B cell (primary cell): ENCODE results near the gene ILDR1. TPM values are rescaled to one million over a fixed set of nuclear protein-coding genes. Genes with fewer than 3 reads are reported as not detected.
A peak's percentile ranks its signal among the peaks of the same experiment; 100 is the strongest.

Experiments used
- ATAC-seq: fragments of 200-7000 bp; cut with Tn5 transposase; one replicate; pipeline ENCODE4 v1.10.0; 2021; ENCODE audit warnings: low read depth, mild to moderate bottlenecking, moderate number of reproducible peaks, moderate library complexity
- CTCF ChIA-PET: fragments of 350-600 bp; sonication (Branson Sonifier 250); formaldehyde crosslinking; loops from one replicate; lab custom pipeline; 2021; ENCODE audit warnings: antibody characterized with exemption, inconsistent platforms; lab: Charles Lee
- POLR2A ChIA-PET: fragments of 350-600 bp; sonication (Branson Sonifier 250); formaldehyde crosslinking; loops from one replicate; lab custom pipeline; 2021; ENCODE audit warnings: antibody characterized with exemption; lab: Charles Lee
- DNase-seq: peaks from one replicate; pipeline ENCODE4 v3.0.0; 2013
- H2AFZ ChIP-seq: 2 replicates; pipeline ENCODE4 v1.6.1; 2012; ENCODE audit warnings: mild to moderate bottlenecking, low read depth, low read length; ENCODE audit not compliant: insufficient read depth, poor library complexity, severe bottlenecking
- H3K27ac ChIP-seq, 2 donors: 1 replicate in 1 of 2; 2 replicates in 1 of 2; pipeline ENCODE4 v1.5.1; 2012 to 2013; ENCODE audit warnings: low read length in 2 of 2, mild to moderate bottlenecking in 2 of 2, moderate library complexity in 1 of 2
- H3K27me3 ChIP-seq, 4 experiments: fragments of 200-600 bp in 1 of 4; sonication (generic) in 1 of 4; replicated peaks in 1 of 4; 1 replicate in 2 of 4; 2 replicates in 2 of 4; pipeline versions ENCODE4 v1.6.1 to v1.7.0; 2013 to 2016; ENCODE audit warnings: low read length in 3 of 4, mild to moderate bottlenecking in 2 of 4, mixed read lengths in 1 of 4, moderate library complexity in 1 of 4; ENCODE audit not compliant: insufficient read depth in 4 of 4, control insufficient read depth in 3 of 4; ENCODE audit errors: control extremely low read depth in 1 of 4
- H3K36me3 ChIP-seq, 2 experiments: replicated peaks in 1 of 2; 1 replicate in 1 of 2; 2 replicates in 1 of 2; pipeline versions ENCODE4 v1.6.1 to v1.7.1; 2013; ENCODE audit warnings: low read length in 1 of 2; ENCODE audit not compliant: insufficient read depth in 2 of 2, control insufficient read depth in 1 of 2; ENCODE audit errors: control extremely low read depth in 1 of 2, extremely low read depth in 1 of 2
- H3K4me1 ChIP-seq, 2 donors: fragments of 200-600 bp in 1 of 2; sonication (generic) in 1 of 2; 1 replicate in 1 of 2; 2 replicates in 1 of 2; pipeline versions ENCODE4 v1.5.1 to v1.6.1; 2013 to 2017; ENCODE audit warnings: low read length in 2 of 2; ENCODE audit not compliant: control insufficient read depth in 2 of 2, insufficient read depth in 2 of 2
- H3K4me2 ChIP-seq: replicated peaks from 2 replicates; pipeline ENCODE3; 2012; ENCODE audit warnings: mild to moderate bottlenecking, low read depth, low read length; ENCODE audit not compliant: poor library complexity, severe bottlenecking
- H3K4me3 ChIP-seq, 5 experiments: fragments of 200-600 bp in 1 of 5; sonication (generic) in 1 of 5; 1 replicate in 3 of 5; 2 replicates in 2 of 5; pipeline versions ENCODE4 v1.5.1 to v1.7.0; 2011 to 2016; ENCODE audit warnings: low read length in 4 of 5, mild to moderate bottlenecking in 4 of 5, low read depth in 2 of 5, control low read depth in 1 of 5, moderate library complexity in 1 of 5; ENCODE audit not compliant: insufficient read depth in 1 of 5; ENCODE audit errors: control extremely low read depth in 1 of 5, extremely low read depth in 1 of 5
- H3K79me2 ChIP-seq: fragments of 200-600 bp; sonication (generic); one replicate; pipeline ENCODE4 v1.6.0; 2016; ENCODE audit warnings: low read length; ENCODE audit not compliant: control insufficient read depth, insufficient read depth
- H3K9ac ChIP-seq: fragments of 200-600 bp; sonication (generic); 2 replicates; pipeline ENCODE4 v1.6.1; 2017; ENCODE audit warnings: mild to moderate bottlenecking, low read length, moderate library complexity
- H3K9me3 ChIP-seq, 3 donors: one replicate each; pipeline versions ENCODE4 v1.6.1 to v1.7.1; 2013; ENCODE audit warnings: low read length in 2 of 3; ENCODE audit not compliant: control insufficient read depth in 2 of 3, insufficient read depth in 1 of 3; ENCODE audit errors: control extremely low read depth in 1 of 3
- H4K20me1 ChIP-seq: 2 replicates; pipeline ENCODE4 v1.6.0; 2012; ENCODE audit warnings: mild to moderate bottlenecking, low read length; ENCODE audit not compliant: insufficient read depth, control insufficient read depth, poor library complexity, severe bottlenecking
- H3K27ac Mint-ChIP-seq: one replicate; pipeline ENCODE4 v1.8.0; 2021; ENCODE audit warnings: mixed read lengths
- H3K27me3 Mint-ChIP-seq: one replicate; pipeline ENCODE4 v1.8.0; 2021; ENCODE audit warnings: mixed read lengths
- H3K4me1 Mint-ChIP-seq: one replicate; pipeline ENCODE4 v1.8.0; 2021; ENCODE audit warnings: mixed read lengths
- H3K4me3 Mint-ChIP-seq: one replicate; pipeline ENCODE4 v1.8.0; 2021; ENCODE audit warnings: mixed read lengths
- H3K9me3 Mint-ChIP-seq: one replicate; pipeline ENCODE4 v1.8.0; 2022; ENCODE audit warnings: mixed read lengths; ENCODE audit not compliant: insufficient read depth
- CTCF ChIP-seq: fragments of 200-600 bp; IDR thresholded peaks from one replicate; pipeline ENCODE4 v1.8.0; 2022; ENCODE audit warnings: antibody characterized with exemption, mild to moderate bottlenecking
- EZH2 ChIP-seq: IDR thresholded peaks from 2 replicates; pipeline ENCODE4 v1.6.1; 2012; ENCODE audit warnings: borderline replicate concordance, low read depth, mild to moderate bottlenecking, moderate library complexity, low read length; ENCODE audit not compliant: insufficient read depth, poor library complexity, severe bottlenecking
- WGBS: methylation state at CpG from one replicate; pipeline ENCODE4 v1.1.5; 2013; ENCODE audit warnings: missing lambda C conversion rate; ENCODE audit not compliant: insufficient coverage; 5-methylcytosine and 5-hydroxymethylcytosine counted together
- intact Hi-C: fragments of 100-400 bp; cut with micrococcal nuclease; formaldehyde crosslinking; loops from one replicate; pipeline ENCODE4 v1.10.0; 2022
- polyA plus RNA-seq: library from polyadenylated mRNA; depleted of rRNA; stranded (reverse); fragments of >200 nt; gene quantifications from 2 replicates; pipeline ENCODE4 v1.2.3, GENCODE V29; 2012
- total RNA-seq, 2 donors: library from RNA; stranded (reverse); fragments of 120-200 nt in 1 of 2; gene quantifications; 1 replicate in 1 of 2; 2 replicates in 1 of 2; pipeline versions ENCODE4 v1.2.3 to v1.2.4, GENCODE V29; 2013 to 2022

The ILDR1 gene
- total and polyA plus RNA-seq, 2 donors (not counting 1 experiment from before 2014, with no cell fraction given): 1.9 to 4.7 TPM

GRCh38 chr3:122023335-122023910, 1.4 kb upstream of the ILDR1 start:
- CTCF ChIA-PET: no interaction called here
- TF ChIP-seq EZH2 (no peak), CTCF (no peak)
- H4K20me1 ChIP-seq: no peaks in the 10 kb centered on the region
- POLR2A ChIA-PET: no interaction called here
- Mint-ChIP-seq H3K4me1 (peaks cover 41% of the 10 kb centered on the region), H3K27me3 (no peaks in the 10 kb centered on the region), H3K9me3 (no peaks in the 10 kb centered on the region), H3K27ac (no peak overlapping the region), H3K4me3 (peak overlapping the region; percentile 46)
- H3K27ac ChIP-seq: no peak overlapping the region
- H3K9me3 ChIP-seq: peaks cover 0 to 7% (median 0%) of the 10 kb centered on the region in 3 donors
- no peak overlapping the region for H3K4me3 ChIP-seq
- H3K79me2 ChIP-seq: no peaks in the 10 kb centered on the region
- H2AFZ ChIP-seq: no peak overlapping the region
- peaks cover 28 to 34% of the 10 kb centered on the region in 2 donors for H3K4me1 ChIP-seq
- H3K9ac ChIP-seq: no peak overlapping the region
- intact Hi-C loops: no loop called here
- no peaks in the 10 kb centered on the region for H3K36me3 ChIP-seq
- no peak overlapping the region for H3K4me2 ChIP-seq
- no peak for ATAC-seq
- H3K27me3 ChIP-seq: no peaks in the 10 kb centered on the region
- WGBS: 73% methylated on average over 4 of the region's 8 CpGs
- no peak for DNase-seq

GRCh38 chr3:122021037-122021436, 1.0 kb downstream of the ILDR1 start:
- Mint-ChIP-seq H3K4me3 (peak overlapping the region; percentile 85), H3K4me1 (peaks cover 39% of the 10 kb centered on the region), H3K9me3 (peaks cover under 1% of the 10 kb centered on the region), H3K27me3 (no peaks in the 10 kb centered on the region), H3K27ac (peak overlapping the region; percentile 5)
- no peak for ATAC-seq
- ChIA-PET POLR2A (no interaction called here), CTCF (interaction anchor here (1.1 to 1.6 kb wide), 4 partner anchors 8 to 55 kb away, joined by 3 to 4 read pairs (median 4); no protein-coding TSS in a partner anchor)
- Histone ChIP-seq H3K79me2 (peaks cover 4% of the 10 kb centered on the region), H3K27me3 (no peaks in the 10 kb centered on the region), H4K20me1 (no peaks in the 10 kb centered on the region), H3K9ac (peak overlapping the region; percentile 62), H3K9me3 (peaks cover 0 to 4% (median 1%) of the 10 kb centered on the region in 3 donors), H2AFZ (no peak overlapping the region), H3K27ac (no peak overlapping the region), H3K4me2 (peak overlapping the region; percentile 80), H3K4me1 (peaks cover 26 to 32% of the 10 kb centered on the region in 2 donors), H3K36me3 (no peaks in the 10 kb centered on the region), H3K4me3 (no peak overlapping the region)
- WGBS: no CpG with 5 or more reads among the region's 1 CpG
- intact Hi-C loops: loop anchor here (2.0 kb wide), 1 partner anchor 16 kb away; no protein-coding TSS in a partner anchor
- TF ChIP-seq CTCF (no peak), EZH2 (no peak)
- no peak for DNase-seq
